Liver (tissue), 3 donors: ENCODE results near the gene LDHD.

Experiments used
- EGR1 ChIP-seq, 2 donors: IDR thresholded peaks; 2 replicates each; pipeline ENCODE4 v1.6.1; 2016 to 2018; ENCODE audit warnings: antibody characterized with exemption in 2 of 2, low read depth in 2 of 2
- GABPA ChIP-seq, 2 donors: IDR thresholded peaks in 1 of 2; conservative IDR thresholded peaks in 1 of 2; 2 replicates each; pipeline ENCODE4 v1.6.1; 2016; ENCODE audit warnings: antibody characterized with exemption in 2 of 2, mild to moderate bottlenecking in 1 of 2, moderate library complexity in 1 of 2
- JUND ChIP-seq, 2 donors: IDR thresholded peaks; 2 replicates each; pipeline ENCODE4 v1.6.1; 2016; ENCODE audit warnings: antibody characterized with exemption in 2 of 2
- NR2F2 ChIP-seq: IDR thresholded peaks from 2 replicates; pipeline ENCODE4 v1.6.1; 2016; ENCODE audit warnings: antibody characterized with exemption
- RAD21 ChIP-seq, 2 donors: IDR thresholded peaks; 2 replicates each; pipeline ENCODE4 v1.6.1; 2016; ENCODE audit warnings: antibody characterized with exemption in 2 of 2, mild to moderate bottlenecking in 2 of 2
- TAF1 ChIP-seq: conservative IDR thresholded peaks from 2 replicates; pipeline ENCODE4 v1.6.1; 2016; ENCODE audit warnings: antibody characterized with exemption, mild to moderate bottlenecking
- TF ChIP-seq, protein P1 (sequence below): fragments of 150-350 bp; IDR thresholded peaks from 2 replicates; pipeline ENCODE4 v1.5.1; 2017; ENCODE audit warnings: improper control_type of control experiment, low read depth, low read length; ENCODE audit not compliant: missing input control
- TF ChIP-seq, protein P2 (sequence below): IDR thresholded peaks from 2 replicates; pipeline ENCODE4 v1.6.1; 2016; ENCODE audit warnings: antibody characterized with exemption
- TF ChIP-seq, protein P3 (sequence below): IDR thresholded peaks from 2 replicates; pipeline ENCODE4 v1.6.1; 2016; ENCODE audit warnings: antibody characterized with exemption
- TF ChIP-seq, protein P4 (sequence below): IDR thresholded peaks from 2 replicates; pipeline ENCODE4 v1.6.1; 2016; ENCODE audit warnings: antibody characterized with exemption, mild to moderate bottlenecking
- TF ChIP-seq, protein P5 (sequence below): IDR thresholded peaks from 2 replicates; pipeline ENCODE4 v1.6.1; 2016; ENCODE audit warnings: antibody characterized with exemption
- donor health status: healthy.
- donor health status: healthy.

DNA sequence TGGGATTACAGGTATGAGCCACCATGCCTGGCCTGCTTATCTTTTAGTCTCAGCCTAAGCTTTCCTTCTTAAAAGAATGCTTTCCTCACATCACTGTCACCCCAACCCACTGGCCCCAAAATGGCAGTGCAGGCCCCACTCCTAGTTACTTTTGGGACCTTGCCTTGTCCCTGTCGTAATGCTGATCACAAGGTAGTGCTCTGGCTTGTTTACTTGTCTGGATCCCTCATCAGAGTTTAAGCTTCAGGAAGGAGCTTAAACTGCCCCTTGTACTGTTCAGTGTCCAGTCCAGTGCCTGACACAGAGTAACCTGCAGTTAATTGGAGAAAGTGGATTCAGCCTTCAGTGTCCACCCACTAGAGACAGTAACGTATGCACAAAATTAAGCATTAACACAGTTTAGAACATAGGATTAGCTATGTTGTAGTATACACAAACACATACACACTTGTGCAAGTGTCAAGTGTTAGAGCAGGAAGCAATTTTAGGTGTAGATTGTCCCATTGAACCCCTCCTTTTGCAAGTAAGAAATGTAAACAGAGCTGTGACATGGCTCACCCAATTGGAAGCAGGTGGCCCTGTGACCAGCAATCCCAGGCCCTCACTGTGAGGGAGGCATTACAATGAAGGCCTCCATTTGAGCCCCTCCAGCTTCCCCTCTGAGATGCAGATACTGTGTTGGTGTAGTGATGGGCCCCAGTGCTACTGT is 44.2 kb downstream of the LDHD start:
- TF ChIP-seq, protein P1, sequence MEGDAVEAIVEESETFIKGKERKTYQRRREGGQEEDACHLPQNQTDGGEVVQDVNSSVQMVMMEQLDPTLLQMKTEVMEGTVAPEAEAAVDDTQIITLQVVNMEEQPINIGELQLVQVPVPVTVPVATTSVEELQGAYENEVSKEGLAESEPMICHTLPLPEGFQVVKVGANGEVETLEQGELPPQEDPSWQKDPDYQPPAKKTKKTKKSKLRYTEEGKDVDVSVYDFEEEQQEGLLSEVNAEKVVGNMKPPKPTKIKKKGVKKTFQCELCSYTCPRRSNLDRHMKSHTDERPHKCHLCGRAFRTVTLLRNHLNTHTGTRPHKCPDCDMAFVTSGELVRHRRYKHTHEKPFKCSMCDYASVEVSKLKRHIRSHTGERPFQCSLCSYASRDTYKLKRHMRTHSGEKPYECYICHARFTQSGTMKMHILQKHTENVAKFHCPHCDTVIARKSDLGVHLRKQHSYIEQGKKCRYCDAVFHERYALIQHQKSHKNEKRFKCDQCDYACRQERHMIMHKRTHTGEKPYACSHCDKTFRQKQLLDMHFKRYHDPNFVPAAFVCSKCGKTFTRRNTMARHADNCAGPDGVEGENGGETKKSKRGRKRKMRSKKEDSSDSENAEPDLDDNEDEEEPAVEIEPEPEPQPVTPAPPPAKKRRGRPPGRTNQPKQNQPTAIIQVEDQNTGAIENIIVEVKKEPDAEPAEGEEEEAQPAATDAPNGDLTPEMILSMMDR = no peak
- no peak for TF ChIP-seq RAD21 (IDR thresholded peaks at IDR 0.05)
- TF ChIP-seq, protein P2, sequence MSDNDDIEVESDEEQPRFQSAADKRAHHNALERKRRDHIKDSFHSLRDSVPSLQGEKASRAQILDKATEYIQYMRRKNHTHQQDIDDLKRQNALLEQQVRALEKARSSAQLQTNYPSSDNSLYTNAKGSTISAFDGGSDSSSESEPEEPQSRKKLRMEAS = no peak
- TF ChIP-seq GABPA (IDR thresholded peaks at IDR 0.05 in 1 of 2, conservative IDR thresholded peaks at IDR 0.05 in 1 of 2) = no peak
- TF ChIP-seq NR2F2 = no peak
- TF ChIP-seq, protein P3, sequence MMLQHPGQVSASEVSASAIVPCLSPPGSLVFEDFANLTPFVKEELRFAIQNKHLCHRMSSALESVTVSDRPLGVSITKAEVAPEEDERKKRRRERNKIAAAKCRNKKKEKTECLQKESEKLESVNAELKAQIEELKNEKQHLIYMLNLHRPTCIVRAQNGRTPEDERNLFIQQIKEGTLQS = no peak
- TF ChIP-seq EGR1 (IDR thresholded peaks at IDR 0.05; ENCODE audit: low read depth in 2 of 2) = no peak
- no peak for TF ChIP-seq JUND (IDR thresholded peaks at IDR 0.05)
- TF ChIP-seq, protein P4, sequence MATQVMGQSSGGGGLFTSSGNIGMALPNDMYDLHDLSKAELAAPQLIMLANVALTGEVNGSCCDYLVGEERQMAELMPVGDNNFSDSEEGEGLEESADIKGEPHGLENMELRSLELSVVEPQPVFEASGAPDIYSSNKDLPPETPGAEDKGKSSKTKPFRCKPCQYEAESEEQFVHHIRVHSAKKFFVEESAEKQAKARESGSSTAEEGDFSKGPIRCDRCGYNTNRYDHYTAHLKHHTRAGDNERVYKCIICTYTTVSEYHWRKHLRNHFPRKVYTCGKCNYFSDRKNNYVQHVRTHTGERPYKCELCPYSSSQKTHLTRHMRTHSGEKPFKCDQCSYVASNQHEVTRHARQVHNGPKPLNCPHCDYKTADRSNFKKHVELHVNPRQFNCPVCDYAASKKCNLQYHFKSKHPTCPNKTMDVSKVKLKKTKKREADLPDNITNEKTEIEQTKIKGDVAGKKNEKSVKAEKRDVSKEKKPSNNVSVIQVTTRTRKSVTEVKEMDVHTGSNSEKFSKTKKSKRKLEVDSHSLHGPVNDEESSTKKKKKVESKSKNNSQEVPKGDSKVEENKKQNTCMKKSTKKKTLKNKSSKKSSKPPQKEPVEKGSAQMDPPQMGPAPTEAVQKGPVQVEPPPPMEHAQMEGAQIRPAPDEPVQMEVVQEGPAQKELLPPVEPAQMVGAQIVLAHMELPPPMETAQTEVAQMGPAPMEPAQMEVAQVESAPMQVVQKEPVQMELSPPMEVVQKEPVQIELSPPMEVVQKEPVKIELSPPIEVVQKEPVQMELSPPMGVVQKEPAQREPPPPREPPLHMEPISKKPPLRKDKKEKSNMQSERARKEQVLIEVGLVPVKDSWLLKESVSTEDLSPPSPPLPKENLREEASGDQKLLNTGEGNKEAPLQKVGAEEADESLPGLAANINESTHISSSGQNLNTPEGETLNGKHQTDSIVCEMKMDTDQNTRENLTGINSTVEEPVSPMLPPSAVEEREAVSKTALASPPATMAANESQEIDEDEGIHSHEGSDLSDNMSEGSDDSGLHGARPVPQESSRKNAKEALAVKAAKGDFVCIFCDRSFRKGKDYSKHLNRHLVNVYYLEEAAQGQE = no peak
- TF ChIP-seq TAF1 = no peak
- TF ChIP-seq, protein P5, sequence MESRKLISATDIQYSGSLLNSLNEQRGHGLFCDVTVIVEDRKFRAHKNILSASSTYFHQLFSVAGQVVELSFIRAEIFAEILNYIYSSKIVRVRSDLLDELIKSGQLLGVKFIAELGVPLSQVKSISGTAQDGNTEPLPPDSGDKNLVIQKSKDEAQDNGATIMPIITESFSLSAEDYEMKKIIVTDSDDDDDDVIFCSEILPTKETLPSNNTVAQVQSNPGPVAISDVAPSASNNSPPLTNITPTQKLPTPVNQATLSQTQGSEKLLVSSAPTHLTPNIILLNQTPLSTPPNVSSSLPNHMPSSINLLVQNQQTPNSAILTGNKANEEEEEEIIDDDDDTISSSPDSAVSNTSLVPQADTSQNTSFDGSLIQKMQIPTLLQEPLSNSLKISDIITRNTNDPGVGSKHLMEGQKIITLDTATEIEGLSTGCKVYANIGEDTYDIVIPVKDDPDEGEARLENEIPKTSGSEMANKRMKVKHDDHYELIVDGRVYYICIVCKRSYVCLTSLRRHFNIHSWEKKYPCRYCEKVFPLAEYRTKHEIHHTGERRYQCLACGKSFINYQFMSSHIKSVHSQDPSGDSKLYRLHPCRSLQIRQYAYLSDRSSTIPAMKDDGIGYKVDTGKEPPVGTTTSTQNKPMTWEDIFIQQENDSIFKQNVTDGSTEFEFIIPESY = no peak
